PC-3 (cell line): ENCODE results near the gene TEKT5.

Source experiments
- EZH2phosphoT487 ChIP-seq: fragments of 300-600 bp; sonication (generic); IDR thresholded peaks from 2 replicates; pipeline ENCODE4 v1.6.1; 2018; ENCODE audit warnings: mild to moderate bottlenecking, antibody characterized with exemption, low read length, borderline replicate concordance
- TF ChIP-seq, protein P1 (sequence below): fragments of 300-600 bp; sonication (generic); conservative IDR thresholded peaks from 2 replicates; pipeline ENCODE4 v1.5.1; 2017; ENCODE audit warnings: antibody characterized with exemption, low read depth, mild to moderate bottlenecking, low read length

DNA sequence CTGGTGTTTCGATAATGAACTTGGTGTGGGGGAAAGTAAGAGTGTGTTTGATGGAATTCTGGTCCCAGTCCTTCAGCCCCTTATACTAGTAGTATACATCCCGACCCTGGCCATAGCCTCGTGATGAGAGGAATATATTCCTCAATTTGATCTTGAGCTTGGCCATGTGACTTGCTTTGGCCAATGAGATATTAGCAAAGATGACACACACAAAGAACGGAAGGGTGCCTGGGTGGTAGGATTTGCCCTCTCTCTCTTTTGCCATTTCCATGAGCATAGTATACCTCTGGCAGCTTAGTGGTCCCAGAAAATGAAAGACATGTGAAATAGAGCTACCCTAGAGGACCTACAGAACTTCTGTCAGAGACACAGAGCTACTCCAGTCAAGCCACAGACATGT is 111.5 kb downstream of the TEKT5 start:
- TF ChIP-seq EZH2phosphoT487: no peak
- TF ChIP-seq, protein P1, sequence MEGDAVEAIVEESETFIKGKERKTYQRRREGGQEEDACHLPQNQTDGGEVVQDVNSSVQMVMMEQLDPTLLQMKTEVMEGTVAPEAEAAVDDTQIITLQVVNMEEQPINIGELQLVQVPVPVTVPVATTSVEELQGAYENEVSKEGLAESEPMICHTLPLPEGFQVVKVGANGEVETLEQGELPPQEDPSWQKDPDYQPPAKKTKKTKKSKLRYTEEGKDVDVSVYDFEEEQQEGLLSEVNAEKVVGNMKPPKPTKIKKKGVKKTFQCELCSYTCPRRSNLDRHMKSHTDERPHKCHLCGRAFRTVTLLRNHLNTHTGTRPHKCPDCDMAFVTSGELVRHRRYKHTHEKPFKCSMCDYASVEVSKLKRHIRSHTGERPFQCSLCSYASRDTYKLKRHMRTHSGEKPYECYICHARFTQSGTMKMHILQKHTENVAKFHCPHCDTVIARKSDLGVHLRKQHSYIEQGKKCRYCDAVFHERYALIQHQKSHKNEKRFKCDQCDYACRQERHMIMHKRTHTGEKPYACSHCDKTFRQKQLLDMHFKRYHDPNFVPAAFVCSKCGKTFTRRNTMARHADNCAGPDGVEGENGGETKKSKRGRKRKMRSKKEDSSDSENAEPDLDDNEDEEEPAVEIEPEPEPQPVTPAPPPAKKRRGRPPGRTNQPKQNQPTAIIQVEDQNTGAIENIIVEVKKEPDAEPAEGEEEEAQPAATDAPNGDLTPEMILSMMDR: no peak
